GM19025 (cell line): ENCODE data around the gene FBXL12.
"Not testable (repeated sequence)": the region's sequence is repeated elsewhere in the genome, so short reads cannot be mapped to it uniquely, and the experiment has no call there.

Experiments used
- ATAC-seq: cut with Tn5 transposase; IDR thresholded peaks from one replicate; pipeline ENCODE4 v1.9.1; 2021; ENCODE audit warnings: mild to moderate bottlenecking, low read depth, moderate library complexity; ENCODE audit not compliant: unreplicated experiment

The FBXL12 gene

GRCh38 chr19:9818734-9819595, at the start of gene FBXL12:
Gene FBXL12 (minus strand): TSS chr19:9819079. CDS start chr19:9818813, 266 bp downstream.
- peak; percentile 84 for ATAC-seq

- no peak for ATAC-seq
Measured at GRCh38 chr19:9865732-9866501, 47.0 kb upstream of the FBXL12 start.

- ATAC-seq = no peak
Measured at GRCh38 chr19:9863759-9864158, 44.9 kb upstream of the FBXL12 start.

- no peak for ATAC-seq
Measured at GRCh38 chr19:9862938-9863337, 44.1 kb upstream of the FBXL12 start.

- no peak for ATAC-seq
Measured at GRCh38 chr19:9861503-9861902, 42.6 kb upstream of the FBXL12 start.

- no peak for ATAC-seq
Measured at GRCh38 chr19:9860407-9860806, 41.5 kb upstream of the FBXL12 start.

GRCh38 chr19:9858766-9859165, 39.9 kb upstream of the FBXL12 start:
- ATAC-seq = no peak

- ATAC-seq = no peak
Measured at GRCh38 chr19:9857920-9858746, 39.3 kb upstream of the FBXL12 start.

GRCh38 chr19:9857076-9857721, 38.3 kb upstream of the FBXL12 start:
- no peak for ATAC-seq

GRCh38 chr19:9856609-9857008, 37.7 kb upstream of the FBXL12 start:
- no peak for ATAC-seq

GRCh38 chr19:9854282-9854846, 35.5 kb upstream of the FBXL12 start:
- ATAC-seq = no peak

GRCh38 chr19:9850235-9850959, 31.5 kb upstream of the FBXL12 start:
- ATAC-seq = no peak

GRCh38 chr19:9849791-9850190, 30.9 kb upstream of the FBXL12 start:
- ATAC-seq = no peak

GRCh38 chr19:9848762-9849161, 29.9 kb upstream of the FBXL12 start:
- ATAC-seq = no peak

- no peak for ATAC-seq
Measured at GRCh38 chr19:9848060-9848459, 29.2 kb upstream of the FBXL12 start.

GRCh38 chr19:9847087-9847671, 28.3 kb upstream of the FBXL12 start:
- no peak for ATAC-seq

- ATAC-seq = not testable (repeated sequence)
Measured at GRCh38 chr19:9843626-9844273, 24.9 kb upstream of the FBXL12 start.

GRCh38 chr19:9842834-9843625, 24.2 kb upstream of the FBXL12 start:
- ATAC-seq = no peak
